Measurements from ENCODE around the gene PAX2. TPM values are rescaled to one million over a fixed set of nuclear protein-coding genes. Genes with fewer than 3 reads are reported as not detected.

The PAX2 gene
- total and polyA plus RNA-seq, 4 donors, result not detected

DNA sequence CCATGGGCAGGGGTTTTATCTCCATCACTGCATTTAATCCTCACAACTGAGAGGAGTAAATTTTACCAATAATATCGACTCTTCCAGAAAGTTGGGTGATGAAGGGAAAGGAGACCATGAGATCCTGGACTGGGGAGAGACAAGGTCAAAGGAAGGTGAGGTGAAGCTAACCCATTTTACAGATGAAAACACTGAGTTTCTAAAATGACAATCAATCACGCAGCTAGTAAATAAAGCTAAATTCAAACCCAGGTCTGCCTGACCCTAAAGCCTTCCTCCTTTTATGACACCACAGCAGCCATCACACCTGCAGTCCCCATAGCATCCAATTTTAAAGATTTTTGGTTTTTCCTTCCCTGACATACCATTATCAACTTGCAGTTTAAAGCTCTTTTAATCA is 103.4 kb downstream of the PAX2 start:
- TF ChIP-seq, protein P1, sequence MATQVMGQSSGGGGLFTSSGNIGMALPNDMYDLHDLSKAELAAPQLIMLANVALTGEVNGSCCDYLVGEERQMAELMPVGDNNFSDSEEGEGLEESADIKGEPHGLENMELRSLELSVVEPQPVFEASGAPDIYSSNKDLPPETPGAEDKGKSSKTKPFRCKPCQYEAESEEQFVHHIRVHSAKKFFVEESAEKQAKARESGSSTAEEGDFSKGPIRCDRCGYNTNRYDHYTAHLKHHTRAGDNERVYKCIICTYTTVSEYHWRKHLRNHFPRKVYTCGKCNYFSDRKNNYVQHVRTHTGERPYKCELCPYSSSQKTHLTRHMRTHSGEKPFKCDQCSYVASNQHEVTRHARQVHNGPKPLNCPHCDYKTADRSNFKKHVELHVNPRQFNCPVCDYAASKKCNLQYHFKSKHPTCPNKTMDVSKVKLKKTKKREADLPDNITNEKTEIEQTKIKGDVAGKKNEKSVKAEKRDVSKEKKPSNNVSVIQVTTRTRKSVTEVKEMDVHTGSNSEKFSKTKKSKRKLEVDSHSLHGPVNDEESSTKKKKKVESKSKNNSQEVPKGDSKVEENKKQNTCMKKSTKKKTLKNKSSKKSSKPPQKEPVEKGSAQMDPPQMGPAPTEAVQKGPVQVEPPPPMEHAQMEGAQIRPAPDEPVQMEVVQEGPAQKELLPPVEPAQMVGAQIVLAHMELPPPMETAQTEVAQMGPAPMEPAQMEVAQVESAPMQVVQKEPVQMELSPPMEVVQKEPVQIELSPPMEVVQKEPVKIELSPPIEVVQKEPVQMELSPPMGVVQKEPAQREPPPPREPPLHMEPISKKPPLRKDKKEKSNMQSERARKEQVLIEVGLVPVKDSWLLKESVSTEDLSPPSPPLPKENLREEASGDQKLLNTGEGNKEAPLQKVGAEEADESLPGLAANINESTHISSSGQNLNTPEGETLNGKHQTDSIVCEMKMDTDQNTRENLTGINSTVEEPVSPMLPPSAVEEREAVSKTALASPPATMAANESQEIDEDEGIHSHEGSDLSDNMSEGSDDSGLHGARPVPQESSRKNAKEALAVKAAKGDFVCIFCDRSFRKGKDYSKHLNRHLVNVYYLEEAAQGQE (IDR thresholded peaks at IDR 0.05), result no peak
- TF ChIP-seq, protein P2, sequence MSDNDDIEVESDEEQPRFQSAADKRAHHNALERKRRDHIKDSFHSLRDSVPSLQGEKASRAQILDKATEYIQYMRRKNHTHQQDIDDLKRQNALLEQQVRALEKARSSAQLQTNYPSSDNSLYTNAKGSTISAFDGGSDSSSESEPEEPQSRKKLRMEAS (IDR thresholded peaks at IDR 0.05), result no peak
- TF ChIP-seq SP1 (IDR thresholded peaks at IDR 0.05) (no peak), RAD21 (IDR thresholded peaks at IDR 0.05) (no peak), FOXA1 (IDR thresholded peaks at IDR 0.05) (no peak), JUND (IDR thresholded peaks at IDR 0.05) (no peak), EGR1 (IDR thresholded peaks at IDR 0.05; ENCODE audit: low read depth in 2 of 2) (no peak), GABPA (IDR thresholded peaks at IDR 0.05 in 1 of 2, conservative IDR thresholded peaks at IDR 0.05 in 1 of 2) (no peak)
- TF ChIP-seq, protein P3, sequence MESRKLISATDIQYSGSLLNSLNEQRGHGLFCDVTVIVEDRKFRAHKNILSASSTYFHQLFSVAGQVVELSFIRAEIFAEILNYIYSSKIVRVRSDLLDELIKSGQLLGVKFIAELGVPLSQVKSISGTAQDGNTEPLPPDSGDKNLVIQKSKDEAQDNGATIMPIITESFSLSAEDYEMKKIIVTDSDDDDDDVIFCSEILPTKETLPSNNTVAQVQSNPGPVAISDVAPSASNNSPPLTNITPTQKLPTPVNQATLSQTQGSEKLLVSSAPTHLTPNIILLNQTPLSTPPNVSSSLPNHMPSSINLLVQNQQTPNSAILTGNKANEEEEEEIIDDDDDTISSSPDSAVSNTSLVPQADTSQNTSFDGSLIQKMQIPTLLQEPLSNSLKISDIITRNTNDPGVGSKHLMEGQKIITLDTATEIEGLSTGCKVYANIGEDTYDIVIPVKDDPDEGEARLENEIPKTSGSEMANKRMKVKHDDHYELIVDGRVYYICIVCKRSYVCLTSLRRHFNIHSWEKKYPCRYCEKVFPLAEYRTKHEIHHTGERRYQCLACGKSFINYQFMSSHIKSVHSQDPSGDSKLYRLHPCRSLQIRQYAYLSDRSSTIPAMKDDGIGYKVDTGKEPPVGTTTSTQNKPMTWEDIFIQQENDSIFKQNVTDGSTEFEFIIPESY (IDR thresholded peaks at IDR 0.05), result no peak
- TF ChIP-seq, protein P4, sequence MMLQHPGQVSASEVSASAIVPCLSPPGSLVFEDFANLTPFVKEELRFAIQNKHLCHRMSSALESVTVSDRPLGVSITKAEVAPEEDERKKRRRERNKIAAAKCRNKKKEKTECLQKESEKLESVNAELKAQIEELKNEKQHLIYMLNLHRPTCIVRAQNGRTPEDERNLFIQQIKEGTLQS (IDR thresholded peaks at IDR 0.05), result no peak
- 67% methylated on average over 2 of the region's 2 CpGs for WGBS
- Histone ChIP-seq H3K4me1 (ENCODE audit: control insufficient read depth in 4 of 4, insufficient read depth in 4 of 4, low read length in 3 of 4) (no peaks in the 10 kb centered on the region), H3K4me3 (ENCODE audit: low read depth in 1 of 3, low read length in 3 of 3) (no peak overlapping the region), H3K9ac (ENCODE audit: low read depth in 1 of 2, low read length in 2 of 2) (no peak overlapping the region), H3K27me3 (ENCODE audit: control insufficient read depth in 4 of 4, insufficient read depth in 4 of 4, low read length in 3 of 4) (peaks cover 0 to 16% (median 2%) of the 10 kb centered on the region in 4 donors), H3K36me3 (ENCODE audit: control insufficient read depth in 4 of 4, insufficient read depth in 3 of 4, low read depth in 1 of 4, low read length in 3 of 4) (no peaks in the 10 kb centered on the region), H3K27ac (ENCODE audit: low read depth in 1 of 2, low read length in 2 of 2) (no peak overlapping the region), H3K9me3 (ENCODE audit: control insufficient read depth in 4 of 4, low read length in 3 of 4) (no peaks in the 10 kb centered on the region)
- no peak for DNase-seq (ENCODE audit: low spot score)

DNA sequence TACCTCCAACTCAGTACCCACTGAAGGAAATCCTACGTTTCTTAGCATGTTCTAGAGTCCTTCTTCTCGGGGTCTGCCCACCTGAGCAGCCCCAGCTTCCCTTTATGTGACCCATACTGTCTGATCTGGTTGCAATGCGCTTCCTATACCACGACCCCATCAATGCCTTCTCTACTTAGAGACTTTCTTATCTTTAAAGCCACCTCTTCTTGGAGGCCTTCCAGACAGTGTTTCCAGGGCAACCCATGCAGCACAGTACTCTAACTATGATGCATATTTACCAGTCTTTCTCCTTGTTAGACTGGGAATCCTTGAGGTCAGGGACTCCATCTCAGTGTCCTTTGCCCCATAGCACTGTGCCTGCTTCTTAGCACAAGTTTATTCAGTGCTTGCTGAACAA is 112.9 kb downstream of the PAX2 start:
- Histone ChIP-seq H3K9ac (ENCODE audit: low read depth in 1 of 2, low read length in 2 of 2) (no peak overlapping the region), H3K9me3 (ENCODE audit: control insufficient read depth in 4 of 4, low read length in 3 of 4) (peaks cover 0 to 4% (median 3%) of the 10 kb centered on the region in 4 donors), H3K4me3 (ENCODE audit: low read depth in 1 of 3, low read length in 3 of 3) (no peak overlapping the region), H3K27ac (ENCODE audit: low read depth in 1 of 2, low read length in 2 of 2) (no peak overlapping the region), H3K4me1 (ENCODE audit: control insufficient read depth in 4 of 4, insufficient read depth in 4 of 4, low read length in 3 of 4) (no peaks in the 10 kb centered on the region), H3K27me3 (ENCODE audit: control insufficient read depth in 4 of 4, insufficient read depth in 4 of 4, low read length in 3 of 4) (peaks cover 0 to 16% (median 0%) of the 10 kb centered on the region in 4 donors), H3K36me3 (ENCODE audit: control insufficient read depth in 4 of 4, insufficient read depth in 3 of 4, low read depth in 1 of 4, low read length in 3 of 4) (no peaks in the 10 kb centered on the region)
- TF ChIP-seq RAD21 (IDR thresholded peaks at IDR 0.05) (no peak), YY1 (IDR thresholded peaks at IDR 0.05) (no peak), TAF1 (conservative IDR thresholded peaks at IDR 0.05) (no peak), NR2F2 (IDR thresholded peaks at IDR 0.05) (no peak), FOXA1 (IDR thresholded peaks at IDR 0.05) (no peak), SP1 (IDR thresholded peaks at IDR 0.05) (no peak), GABPA (IDR thresholded peaks at IDR 0.05 in 1 of 2, conservative IDR thresholded peaks at IDR 0.05 in 1 of 2) (no peak), RXRA (IDR thresholded peaks at IDR 0.05) (no peak), JUND (IDR thresholded peaks at IDR 0.05) (no peak), HNF4G (IDR thresholded peaks at IDR 0.05) (no peak), EGR1 (IDR thresholded peaks at IDR 0.05; ENCODE audit: low read depth in 2 of 2) (no peak), HNF4A (conservative IDR thresholded peaks at IDR 0.05) (no peak)
- TF ChIP-seq, protein P1 (IDR thresholded peaks at IDR 0.05), result no peak
- TF ChIP-seq, protein P3 (IDR thresholded peaks at IDR 0.05), result no peak
- TF ChIP-seq, protein P5, sequence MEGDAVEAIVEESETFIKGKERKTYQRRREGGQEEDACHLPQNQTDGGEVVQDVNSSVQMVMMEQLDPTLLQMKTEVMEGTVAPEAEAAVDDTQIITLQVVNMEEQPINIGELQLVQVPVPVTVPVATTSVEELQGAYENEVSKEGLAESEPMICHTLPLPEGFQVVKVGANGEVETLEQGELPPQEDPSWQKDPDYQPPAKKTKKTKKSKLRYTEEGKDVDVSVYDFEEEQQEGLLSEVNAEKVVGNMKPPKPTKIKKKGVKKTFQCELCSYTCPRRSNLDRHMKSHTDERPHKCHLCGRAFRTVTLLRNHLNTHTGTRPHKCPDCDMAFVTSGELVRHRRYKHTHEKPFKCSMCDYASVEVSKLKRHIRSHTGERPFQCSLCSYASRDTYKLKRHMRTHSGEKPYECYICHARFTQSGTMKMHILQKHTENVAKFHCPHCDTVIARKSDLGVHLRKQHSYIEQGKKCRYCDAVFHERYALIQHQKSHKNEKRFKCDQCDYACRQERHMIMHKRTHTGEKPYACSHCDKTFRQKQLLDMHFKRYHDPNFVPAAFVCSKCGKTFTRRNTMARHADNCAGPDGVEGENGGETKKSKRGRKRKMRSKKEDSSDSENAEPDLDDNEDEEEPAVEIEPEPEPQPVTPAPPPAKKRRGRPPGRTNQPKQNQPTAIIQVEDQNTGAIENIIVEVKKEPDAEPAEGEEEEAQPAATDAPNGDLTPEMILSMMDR (IDR thresholded peaks at IDR 0.05; ENCODE audit: low read depth, low read length, missing input control), result no peak
- TF ChIP-seq, protein P4 (IDR thresholded peaks at IDR 0.05), result no peak
- WGBS, result 61% methylated on average over 4 of the region's 4 CpGs
- no peak for DNase-seq (ENCODE audit: low spot score)

Measured in liver (tissue), 9 donors.